SK-N-SH (cell line): ENCODE measurements around the gene SMYD1.

Experiments
- EZH2phosphoT487 ChIP-seq: fragments of 200-600 bp; sonication (generic); IDR thresholded peaks from 2 replicates; pipeline ENCODE4 v1.6.1; 2017; ENCODE audit warnings: low read depth, mixed run types, mild to moderate bottlenecking, antibody characterized with exemption, moderate library complexity, borderline replicate concordance
- FOXM1 ChIP-seq: IDR thresholded peaks from 2 replicates; pipeline ENCODE4 v1.4.0; 2012; ENCODE audit warnings: low read depth, mild to moderate bottlenecking
- MXI1 ChIP-seq: IDR thresholded peaks from 2 replicates; pipeline ENCODE4 v1.6.1; 2012; ENCODE audit warnings: mild to moderate bottlenecking, low read depth, low read length, improper control_type of control experiment
- POLR2AphosphoS5 ChIP-seq: IDR thresholded peaks from 2 replicates; pipeline ENCODE4 v1.6.1; 2012; ENCODE audit warnings: low read depth, low read length
- TEAD4 ChIP-seq: IDR thresholded peaks from 2 replicates; pipeline ENCODE4 v1.4.0; 2012; ENCODE audit warnings: mild to moderate bottlenecking, borderline replicate concordance; ENCODE audit not compliant: insufficient read depth
- YY1 ChIP-seq: IDR thresholded peaks from 2 replicates; pipeline ENCODE4 v1.4.0; 2012; ENCODE audit warnings: low read depth, mild to moderate bottlenecking
- TF ChIP-seq, protein P1 (sequence below): IDR thresholded peaks from 2 replicates; pipeline ENCODE4 v1.6.1; 2012; ENCODE audit warnings: mild to moderate bottlenecking, low read depth, low read length, moderate library complexity
- TF ChIP-seq, protein P2 (sequence below): fragments of 200-600 bp; sonication (generic); IDR thresholded peaks from 2 replicates; pipeline ENCODE4 v1.6.1; 2017; ENCODE audit warnings: antibody characterized with exemption, mild to moderate bottlenecking, moderate library complexity
- TF ChIP-seq, protein P3 (sequence below): IDR thresholded peaks from 2 replicates; pipeline ENCODE4 v1.4.0; 2012; ENCODE audit warnings: low read depth
- TF ChIP-seq, protein P4 (sequence below): fragments of 150-350 bp; IDR thresholded peaks from 2 replicates; pipeline ENCODE4 v1.6.1; 2017; ENCODE audit warnings: antibody characterized with exemption, low read length, low read depth, borderline replicate concordance

DNA sequence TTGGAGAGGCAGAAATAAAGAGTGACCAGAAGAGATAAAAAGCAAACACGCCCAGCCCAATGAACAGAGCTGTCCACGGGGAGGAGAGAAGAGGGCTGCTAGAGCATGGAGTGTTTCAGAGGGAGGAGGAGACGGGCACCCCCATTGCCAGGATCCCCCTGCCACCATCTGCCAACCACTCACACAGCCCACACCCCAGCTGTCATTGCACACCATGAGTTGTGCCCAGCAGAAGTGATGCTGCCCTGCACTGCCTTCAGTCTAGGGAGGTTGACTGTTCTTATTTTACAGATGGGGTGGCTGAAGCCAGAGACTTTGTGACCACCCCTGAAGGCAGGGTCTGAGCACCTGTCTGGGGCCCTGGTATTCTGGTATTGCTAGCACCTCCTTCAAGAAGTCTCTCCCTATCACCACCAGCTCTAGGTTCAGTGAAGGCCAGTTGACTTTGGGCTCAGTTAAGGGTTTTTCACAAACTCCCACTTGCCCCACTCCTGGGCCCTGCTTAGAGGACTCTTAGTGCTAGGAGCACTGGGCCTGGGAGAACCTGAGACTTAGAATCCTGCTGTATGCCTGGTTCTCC is 57.8 kb downstream of the SMYD1 start:
- TF ChIP-seq, protein P1, sequence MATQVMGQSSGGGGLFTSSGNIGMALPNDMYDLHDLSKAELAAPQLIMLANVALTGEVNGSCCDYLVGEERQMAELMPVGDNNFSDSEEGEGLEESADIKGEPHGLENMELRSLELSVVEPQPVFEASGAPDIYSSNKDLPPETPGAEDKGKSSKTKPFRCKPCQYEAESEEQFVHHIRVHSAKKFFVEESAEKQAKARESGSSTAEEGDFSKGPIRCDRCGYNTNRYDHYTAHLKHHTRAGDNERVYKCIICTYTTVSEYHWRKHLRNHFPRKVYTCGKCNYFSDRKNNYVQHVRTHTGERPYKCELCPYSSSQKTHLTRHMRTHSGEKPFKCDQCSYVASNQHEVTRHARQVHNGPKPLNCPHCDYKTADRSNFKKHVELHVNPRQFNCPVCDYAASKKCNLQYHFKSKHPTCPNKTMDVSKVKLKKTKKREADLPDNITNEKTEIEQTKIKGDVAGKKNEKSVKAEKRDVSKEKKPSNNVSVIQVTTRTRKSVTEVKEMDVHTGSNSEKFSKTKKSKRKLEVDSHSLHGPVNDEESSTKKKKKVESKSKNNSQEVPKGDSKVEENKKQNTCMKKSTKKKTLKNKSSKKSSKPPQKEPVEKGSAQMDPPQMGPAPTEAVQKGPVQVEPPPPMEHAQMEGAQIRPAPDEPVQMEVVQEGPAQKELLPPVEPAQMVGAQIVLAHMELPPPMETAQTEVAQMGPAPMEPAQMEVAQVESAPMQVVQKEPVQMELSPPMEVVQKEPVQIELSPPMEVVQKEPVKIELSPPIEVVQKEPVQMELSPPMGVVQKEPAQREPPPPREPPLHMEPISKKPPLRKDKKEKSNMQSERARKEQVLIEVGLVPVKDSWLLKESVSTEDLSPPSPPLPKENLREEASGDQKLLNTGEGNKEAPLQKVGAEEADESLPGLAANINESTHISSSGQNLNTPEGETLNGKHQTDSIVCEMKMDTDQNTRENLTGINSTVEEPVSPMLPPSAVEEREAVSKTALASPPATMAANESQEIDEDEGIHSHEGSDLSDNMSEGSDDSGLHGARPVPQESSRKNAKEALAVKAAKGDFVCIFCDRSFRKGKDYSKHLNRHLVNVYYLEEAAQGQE: no peak
- TF ChIP-seq, protein P2, sequence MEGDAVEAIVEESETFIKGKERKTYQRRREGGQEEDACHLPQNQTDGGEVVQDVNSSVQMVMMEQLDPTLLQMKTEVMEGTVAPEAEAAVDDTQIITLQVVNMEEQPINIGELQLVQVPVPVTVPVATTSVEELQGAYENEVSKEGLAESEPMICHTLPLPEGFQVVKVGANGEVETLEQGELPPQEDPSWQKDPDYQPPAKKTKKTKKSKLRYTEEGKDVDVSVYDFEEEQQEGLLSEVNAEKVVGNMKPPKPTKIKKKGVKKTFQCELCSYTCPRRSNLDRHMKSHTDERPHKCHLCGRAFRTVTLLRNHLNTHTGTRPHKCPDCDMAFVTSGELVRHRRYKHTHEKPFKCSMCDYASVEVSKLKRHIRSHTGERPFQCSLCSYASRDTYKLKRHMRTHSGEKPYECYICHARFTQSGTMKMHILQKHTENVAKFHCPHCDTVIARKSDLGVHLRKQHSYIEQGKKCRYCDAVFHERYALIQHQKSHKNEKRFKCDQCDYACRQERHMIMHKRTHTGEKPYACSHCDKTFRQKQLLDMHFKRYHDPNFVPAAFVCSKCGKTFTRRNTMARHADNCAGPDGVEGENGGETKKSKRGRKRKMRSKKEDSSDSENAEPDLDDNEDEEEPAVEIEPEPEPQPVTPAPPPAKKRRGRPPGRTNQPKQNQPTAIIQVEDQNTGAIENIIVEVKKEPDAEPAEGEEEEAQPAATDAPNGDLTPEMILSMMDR: no peak
- TF ChIP-seq EZH2phosphoT487 (no peak), MXI1 (no peak), FOXM1 (no peak), TEAD4 (no peak), POLR2AphosphoS5 (no peak), YY1 (no peak)
- TF ChIP-seq, protein P3, sequence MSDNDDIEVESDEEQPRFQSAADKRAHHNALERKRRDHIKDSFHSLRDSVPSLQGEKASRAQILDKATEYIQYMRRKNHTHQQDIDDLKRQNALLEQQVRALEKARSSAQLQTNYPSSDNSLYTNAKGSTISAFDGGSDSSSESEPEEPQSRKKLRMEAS: no peak
- TF ChIP-seq, protein P4, sequence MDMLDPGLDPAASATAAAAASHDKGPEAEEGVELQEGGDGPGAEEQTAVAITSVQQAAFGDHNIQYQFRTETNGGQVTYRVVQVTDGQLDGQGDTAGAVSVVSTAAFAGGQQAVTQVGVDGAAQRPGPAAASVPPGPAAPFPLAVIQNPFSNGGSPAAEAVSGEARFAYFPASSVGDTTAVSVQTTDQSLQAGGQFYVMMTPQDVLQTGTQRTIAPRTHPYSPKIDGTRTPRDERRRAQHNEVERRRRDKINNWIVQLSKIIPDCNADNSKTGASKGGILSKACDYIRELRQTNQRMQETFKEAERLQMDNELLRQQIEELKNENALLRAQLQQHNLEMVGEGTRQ: no peak
